Inflammatory macrophage (primary cell): Measurements from ENCODE around the gene NEK1.
"Not testable (repeated sequence)": the region's sequence is repeated elsewhere in the genome, so short reads cannot be mapped to it uniquely, and the experiment has no call there.

Experiments
- DNase-seq, 2 donors: peaks; one replicate each; pipeline ENCODE4 v3.0.0-alpha.2; 2020 to 2022

The NEK1 gene

GRCh38 chr4:169493164-169493524, 119.2 kb downstream of the NEK1 start:
- DNase-seq: no peak

DNA sequence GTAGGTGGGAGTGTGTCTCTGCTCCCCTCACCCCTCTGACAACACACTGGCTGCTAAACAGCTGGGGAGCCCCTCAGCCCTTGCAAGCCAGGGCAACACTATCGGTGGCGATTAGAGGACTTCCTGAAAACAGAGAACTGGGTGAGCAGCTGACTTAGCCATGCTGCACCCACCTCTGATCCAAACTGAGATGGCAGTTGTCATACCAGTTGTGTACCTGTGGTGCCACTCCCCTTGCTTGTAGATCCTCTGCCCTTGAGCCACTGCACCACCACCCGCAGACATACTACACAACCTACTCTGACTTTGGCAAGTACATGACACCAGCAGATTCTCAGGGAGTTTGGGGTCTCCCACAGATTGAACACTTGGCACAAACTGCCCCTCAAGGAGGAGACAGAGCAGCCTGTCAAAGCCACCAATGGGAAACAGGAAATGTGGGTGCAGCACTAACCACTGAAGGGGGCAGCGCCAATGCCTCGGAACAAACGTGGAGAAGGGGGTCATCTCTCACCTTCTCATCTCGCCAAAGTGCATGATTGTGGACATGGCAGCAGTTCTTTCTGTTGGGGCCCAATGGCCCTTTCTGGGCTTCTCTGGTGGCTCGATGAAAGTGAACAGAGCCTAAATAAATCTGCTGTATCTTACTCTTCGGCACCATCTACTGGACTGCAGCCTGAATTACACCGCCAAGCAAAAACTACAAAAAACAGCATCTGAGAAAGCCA, 119.8 kb downstream of the NEK1 start:
- DNase-seq: peak; percentile 35

DNA sequence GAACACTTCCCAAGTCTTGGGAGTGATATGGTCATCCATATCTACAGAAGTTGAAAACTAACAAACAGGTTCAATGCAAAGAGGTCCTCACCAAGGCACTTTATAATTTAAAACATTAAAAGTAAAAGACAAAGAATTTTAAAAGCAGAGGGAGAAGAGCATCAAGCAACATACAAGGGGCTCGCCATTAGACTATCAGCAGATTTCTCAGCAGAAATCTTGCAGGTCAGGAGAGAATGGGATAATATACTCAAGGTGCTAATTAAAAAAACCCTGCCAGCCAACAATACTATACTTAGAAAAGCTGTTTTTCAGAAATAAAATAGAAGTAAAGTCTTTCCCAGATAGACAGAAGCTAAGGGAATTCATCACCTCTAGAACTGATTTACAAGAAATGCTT, 121.2 kb downstream of the NEK1 start:
- no peak for DNase-seq

DNA sequence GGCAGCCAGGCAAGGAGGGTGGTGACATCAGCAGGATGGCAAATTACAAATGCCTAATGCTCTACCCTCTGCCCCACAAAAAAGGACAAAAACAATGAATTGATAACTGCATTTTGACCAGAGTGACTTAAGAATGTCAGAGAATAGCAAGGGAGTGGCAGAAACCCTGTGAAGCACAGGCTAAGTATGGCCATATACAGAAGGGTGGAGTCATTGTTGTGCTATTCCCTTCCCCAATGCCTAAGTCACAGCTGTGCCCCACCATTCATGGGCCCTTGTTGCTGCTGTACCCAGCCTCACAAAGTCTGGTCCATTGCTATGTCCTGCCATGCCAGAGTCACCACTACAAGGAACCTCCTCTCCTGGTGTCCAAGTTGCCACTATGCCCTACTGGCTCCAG, 123.1 kb downstream of the NEK1 start:
- DNase-seq: no peak

DNA sequence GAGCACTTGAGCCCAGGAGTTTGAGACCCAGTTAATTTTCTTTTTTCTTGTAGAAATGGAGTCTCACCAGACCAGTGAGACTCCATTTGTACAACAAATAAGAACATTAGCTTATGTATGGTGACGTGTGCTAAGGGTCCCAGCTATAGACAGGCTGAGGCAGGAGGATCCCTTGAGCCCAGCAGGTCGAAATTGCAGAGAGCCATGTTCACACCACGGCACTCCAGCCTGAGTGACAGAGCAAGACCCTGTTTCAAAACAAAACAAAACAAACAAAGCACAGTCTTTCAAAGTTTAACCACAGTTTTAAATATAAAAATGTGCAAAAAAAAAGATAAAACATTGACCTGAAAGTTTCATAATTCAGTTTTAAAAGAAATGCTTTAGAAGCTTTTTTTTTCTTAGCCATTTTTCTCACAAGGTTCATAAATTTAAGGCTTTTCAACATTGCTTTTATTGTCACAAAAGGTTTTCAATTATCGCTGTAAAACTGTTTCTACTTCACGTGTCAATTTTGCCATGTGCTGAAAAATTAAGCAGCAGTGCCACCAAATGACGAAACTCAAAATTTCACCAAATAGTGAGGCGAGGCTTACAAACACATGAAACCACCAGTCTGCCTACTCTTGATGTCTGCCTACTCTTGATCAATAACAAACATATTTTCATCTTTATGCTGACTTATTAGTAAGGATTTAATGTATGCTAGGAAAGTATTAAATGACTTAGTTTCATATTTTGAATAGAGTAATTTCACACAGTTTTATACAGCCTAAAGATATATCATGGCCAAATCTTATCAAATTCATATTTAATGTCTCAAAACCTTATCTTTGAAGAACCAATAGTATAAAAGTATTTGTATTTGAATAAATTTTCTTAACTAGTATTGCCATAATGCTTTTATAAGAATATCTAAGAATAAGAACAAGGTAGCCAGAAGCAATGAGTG, 126.3 kb downstream of the NEK1 start:
- DNase-seq: peak; percentile 57 to 63

DNA sequence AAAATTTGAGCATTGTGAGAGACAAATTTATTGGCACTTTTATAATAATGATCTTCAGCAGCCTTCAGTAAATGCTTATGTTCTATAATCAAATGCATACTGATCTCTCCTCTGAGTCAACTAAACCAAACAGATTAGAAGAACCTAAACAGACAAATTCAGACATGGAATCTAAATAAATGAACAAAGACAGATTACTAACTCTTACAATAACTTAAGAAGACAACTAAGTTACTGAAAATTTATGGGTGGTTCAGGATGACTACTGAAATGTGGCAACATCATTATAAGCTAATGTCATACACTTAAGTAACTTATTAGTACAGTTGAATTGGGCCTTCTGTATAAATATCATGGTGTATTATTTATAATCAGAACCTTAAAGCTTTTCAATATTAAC, 127.3 kb downstream of the NEK1 start:
- no peak for DNase-seq

GRCh38 chr4:169484485-169484884, 127.9 kb downstream of the NEK1 start:
- no peak for DNase-seq

DNA sequence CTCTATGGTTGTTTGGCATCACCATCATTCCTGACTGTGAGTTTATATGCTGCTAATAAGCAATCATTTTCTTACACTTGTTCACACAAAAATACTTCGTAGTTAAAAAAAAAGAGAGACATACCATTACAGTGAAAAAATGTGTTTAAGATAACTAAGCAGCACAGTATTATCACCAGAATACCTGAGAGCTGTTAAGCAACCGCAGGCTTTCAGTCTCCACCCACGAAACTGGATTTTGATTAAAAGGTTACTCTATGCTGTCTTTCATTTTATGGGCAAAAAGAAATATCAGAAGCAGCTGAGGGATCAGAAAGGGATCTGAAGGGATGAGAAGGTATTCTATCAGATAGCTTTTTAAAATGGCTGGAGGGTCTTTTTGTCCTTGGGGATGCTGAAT, 148.3 kb downstream of the NEK1 start:
- DNase-seq: no peak

DNA sequence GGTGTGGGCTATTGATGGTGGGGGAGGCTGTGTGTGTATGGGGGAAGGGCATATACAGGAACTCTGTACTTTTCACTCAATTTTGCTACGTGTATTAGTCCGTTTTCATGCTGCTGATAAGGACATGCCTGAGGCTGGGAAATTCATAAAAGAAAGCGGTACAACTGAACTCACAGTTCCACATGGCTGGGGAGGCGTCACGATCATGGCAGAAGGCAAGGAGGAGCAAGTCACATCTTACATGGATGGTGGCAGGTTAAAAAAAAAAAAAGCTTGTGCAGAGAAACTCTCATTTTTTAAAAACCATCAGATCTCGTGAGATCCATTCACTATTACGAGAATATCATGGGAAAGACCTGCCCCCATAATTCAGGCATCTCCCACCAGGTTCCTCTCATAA, 152.3 kb downstream of the NEK1 start:
- no peak for DNase-seq

- DNase-seq: no peak
These were observed 153.8 kb downstream of the NEK1 start for GRCh38 chr4:169458575-169458974.

- not testable (repeated sequence) for DNase-seq
These were observed 159.7 kb downstream of the NEK1 start for GRCh38 chr4:169452644-169453043.

DNA sequence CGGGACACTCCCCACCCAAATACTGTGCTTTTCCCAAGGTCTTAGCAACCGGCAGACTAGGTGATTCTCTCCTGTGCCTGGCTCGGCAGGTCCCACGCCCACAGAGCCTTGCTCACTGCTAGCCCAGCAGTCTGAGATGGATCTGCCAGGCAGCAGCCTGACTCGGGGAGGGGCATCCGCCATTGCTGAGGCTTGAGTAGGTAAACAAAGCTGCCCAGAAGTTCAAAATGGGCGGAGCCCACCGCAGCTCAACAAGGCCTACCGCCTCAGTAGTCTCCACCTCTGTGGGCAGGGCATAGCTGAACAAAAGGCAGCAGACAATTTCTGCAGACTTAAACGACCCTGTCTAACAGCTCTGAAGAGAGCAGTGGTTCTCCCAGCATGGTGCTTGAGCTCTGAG, 163.4 kb downstream of the NEK1 start:
- DNase-seq: not testable (repeated sequence)

DNA sequence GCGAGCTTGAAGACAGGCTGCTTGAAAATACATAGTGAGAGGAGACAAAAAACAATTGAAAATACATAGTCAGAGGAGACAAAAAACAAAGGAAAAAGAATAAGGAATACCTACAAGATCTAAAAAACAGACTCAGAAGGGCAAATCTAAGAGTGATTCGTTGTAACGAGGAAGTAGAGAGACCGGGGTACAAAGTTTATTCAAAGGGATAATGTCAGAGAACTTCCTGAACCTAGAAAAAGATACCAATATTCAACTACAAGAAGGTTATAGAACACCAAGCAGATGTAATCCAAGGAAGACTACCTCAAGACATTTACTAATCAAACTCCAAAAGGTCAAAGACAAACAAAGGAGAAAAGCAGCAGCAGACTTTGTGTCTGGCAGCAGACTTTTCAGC, 165.6 kb downstream of the NEK1 start:
- no peak for DNase-seq

DNA sequence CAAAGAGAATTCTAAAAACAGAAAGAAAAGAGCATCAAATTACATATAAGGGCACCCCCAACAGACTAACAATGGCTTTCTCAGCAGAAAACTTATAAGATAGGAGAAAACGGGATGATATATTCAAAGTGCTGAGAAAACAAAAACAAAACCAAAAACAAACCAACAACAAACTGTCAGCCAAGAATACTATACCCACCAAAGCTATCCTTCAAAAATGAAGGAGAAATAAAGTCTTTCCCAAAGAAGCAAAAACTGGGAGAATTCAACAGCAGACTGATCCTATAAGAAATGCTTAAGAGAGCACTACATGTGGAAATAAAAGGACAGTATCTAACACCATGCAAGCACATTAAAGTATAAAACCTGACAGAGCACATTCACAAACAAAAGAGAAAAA, 168.6 kb downstream of the NEK1 start:
- DNase-seq: no peak

DNA sequence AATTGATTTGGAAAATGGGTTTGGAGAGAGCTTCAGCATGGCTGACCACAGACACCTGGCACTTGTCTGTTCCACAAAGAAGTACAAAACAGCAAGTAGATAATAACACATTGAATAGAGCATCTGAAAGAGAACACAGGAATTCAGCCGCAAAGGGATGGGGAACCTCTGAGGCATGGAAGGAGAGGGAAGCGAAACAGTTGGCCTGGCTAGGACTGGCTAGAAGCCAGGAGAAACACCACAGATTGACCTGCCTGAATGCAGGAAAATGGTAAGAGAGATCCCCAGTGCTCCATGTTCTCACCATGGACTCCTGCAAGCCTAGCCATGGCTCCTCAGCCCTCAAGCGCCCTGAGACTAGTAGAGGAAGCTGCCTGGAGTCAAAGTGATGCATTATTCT, 171.9 kb downstream of the NEK1 start:
- DNase-seq: peak in 1 of 2 donors; percentile 2

DNA sequence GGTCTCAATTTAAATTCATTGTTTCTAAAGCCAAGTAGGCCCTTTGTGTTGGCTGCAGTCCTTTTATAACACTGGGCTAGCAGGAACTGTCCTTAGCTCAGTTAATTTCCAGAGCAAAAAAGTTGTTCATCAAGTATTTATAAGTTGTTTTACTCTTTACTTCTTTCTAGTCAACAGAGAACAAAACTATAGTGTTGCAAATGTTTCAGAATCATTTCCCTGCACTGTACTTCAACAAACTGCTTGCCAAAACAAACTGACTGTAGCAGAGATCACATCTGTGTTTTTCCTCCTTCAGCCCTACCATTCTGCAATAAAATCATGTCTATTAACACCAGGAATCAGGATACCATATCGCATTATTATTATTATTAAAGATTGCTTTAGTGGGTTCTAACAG, 173.1 kb downstream of the NEK1 start:
- DNase-seq: no peak

DNA sequence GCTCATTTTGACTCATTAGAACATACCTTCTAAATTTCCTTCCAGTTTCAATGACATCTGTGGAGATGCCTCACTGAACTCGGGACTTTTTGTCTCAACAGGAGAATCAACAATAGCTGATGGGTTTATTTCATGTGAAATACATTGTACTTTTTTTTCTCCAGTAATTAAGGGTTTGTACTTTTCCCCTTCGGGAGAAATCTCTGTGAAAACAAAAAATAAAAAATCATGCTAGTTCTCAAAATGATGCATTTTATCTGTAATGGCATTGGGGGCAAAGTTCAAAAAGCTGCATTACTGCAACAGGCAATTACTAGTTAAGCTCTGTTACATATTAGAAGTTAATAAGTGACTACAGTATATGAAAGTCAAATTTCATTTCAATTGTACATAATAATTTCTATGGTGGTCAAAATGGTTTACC, 174.3 kb downstream of the NEK1 start:
- DNase-seq: no peak

DNA sequence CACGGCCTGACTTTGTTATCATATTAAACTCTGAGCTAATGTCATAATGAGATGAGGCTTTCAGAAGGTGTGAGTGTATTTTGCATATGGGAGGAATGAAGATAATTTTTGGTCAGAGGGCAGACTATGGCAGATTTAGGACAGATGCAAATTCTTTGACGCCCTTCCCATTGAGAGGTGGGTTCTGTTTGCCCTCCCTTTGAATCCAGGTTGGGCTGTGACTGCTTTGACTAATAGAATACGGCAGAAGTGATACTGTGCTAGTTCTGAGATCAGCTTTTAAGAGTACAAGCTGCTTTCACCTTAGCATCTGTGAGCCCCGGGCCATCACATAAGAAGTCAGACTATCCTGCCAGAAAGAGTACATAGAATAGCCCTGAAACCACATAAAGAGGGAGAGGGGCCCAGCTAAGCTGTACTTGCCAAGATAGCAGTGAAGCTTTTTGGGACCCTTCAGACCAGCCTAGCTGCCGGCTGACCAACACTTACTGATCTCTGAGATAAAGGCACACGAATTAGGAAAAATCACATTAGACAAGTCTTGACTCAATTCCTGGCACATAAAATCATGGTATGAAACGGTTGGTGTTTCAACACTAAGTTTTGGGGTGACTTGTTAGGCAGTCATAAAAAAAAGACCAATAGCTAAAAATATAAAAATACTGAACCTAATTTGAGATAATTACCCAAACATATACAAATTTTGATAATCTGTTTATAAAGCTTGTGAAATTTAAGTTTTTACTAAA, 174.9 kb downstream of the NEK1 start:
- DNase-seq: no peak

DNA sequence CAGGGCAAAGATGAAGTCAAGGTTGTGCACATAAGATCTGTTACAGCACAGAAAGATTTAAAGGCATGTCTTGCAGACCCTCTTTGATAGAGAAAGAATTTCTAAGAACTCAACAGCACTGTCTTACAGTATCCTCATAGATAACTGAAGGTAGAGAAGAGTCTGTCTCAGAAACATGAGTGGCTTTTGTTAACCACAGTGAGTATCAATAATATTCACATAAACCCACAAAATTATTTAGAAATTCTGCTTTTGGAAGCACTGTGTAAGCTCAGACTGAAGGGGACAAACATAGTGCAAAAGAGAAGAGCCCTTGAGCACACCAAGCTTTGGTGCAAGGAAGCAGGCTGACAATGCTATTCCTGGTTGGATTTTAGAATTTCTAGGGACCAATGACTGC, 175.6 kb downstream of the NEK1 start:
- no peak for DNase-seq

DNA sequence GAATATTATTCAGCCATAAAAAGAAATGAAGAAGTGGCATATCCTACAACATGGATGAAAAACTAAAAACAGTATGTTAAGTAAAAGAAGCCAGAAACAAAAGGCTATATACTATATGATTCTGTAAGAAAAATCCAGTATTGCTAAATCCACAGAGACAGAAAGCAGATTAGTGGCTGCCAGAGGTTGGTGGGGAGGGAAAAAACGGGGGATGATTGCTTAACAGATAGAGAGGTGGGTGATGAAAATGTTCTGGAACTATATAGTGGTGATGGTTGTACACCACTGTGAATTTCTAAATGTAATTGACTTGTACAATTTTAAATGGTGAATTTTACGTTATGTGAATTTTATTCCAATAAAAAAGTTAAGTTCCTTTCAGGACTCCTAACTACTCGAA, 184.0 kb downstream of the NEK1 start:
- DNase-seq: no peak

DNA sequence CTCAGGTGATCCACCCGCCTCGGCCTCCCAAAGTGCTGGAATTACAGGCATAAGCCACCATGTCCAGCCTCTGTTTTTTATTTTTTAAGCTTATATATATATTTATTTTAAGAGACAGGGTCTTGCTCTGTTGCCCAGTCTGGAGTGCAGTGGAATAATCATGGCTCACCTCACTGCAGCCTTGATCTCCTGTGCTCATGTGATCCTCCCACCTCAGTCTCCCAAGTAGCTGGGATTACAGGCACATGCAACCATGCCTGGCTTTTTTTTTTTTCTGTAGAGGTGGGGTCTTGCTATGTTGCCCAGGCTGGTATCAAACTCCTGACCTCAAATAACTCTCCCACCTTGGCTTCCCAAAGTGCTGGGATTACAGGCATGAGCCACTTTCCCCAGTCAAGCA, 184.7 kb downstream of the NEK1 start:
- not testable (repeated sequence) for DNase-seq

GRCh38 chr4:169420291-169420690, 192.1 kb downstream of the NEK1 start:
- no peak for DNase-seq

DNA sequence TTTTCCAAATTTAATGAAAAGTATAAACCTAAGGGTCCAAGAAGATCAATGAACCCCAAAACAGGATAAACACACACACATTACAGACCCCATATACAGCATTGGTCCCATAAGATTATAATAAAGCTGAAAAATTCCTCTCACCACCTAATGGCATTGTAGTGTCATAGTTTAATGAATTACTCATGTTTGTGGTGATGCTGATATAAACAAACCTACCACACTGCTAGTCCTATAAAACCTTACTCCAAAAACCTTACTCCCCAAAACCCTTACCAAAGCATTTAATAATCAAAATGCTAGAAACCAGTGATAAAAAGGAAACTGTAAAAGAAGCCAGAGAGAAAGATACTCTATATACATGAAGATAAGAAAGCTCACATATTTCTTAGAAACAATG, 193.5 kb downstream of the NEK1 start:
- no peak for DNase-seq
